SU-DHL-6 (cell line): ENCODE measurements around the gene ATP8B2.
"Not testable (repeated sequence)": the region's sequence is repeated elsewhere in the genome, so short reads cannot be mapped to it uniquely, and the experiment has no call there.

ENCODE experiments used
- H2AFZ ChIP-seq: fragments of 200-600 bp; sonication (generic); 2 replicates; pipeline ENCODE4 v1.6.1; 2014; ENCODE audit warnings: low read depth, mild to moderate bottlenecking, moderate library complexity, mixed read lengths, antibody characterized with exemption, low read length; ENCODE audit not compliant: severe bottlenecking
- H3F3A ChIP-seq: fragments of 200-600 bp; shearing (Covaris generic); 2 replicates; pipeline ENCODE4 v1.6.0; 2016; ENCODE audit warnings: antibody characterized with exemption, mild to moderate bottlenecking; ENCODE audit not compliant: insufficient read depth
- H3K27ac ChIP-seq: fragments of 200-600 bp; sonication (generic); 2 replicates; pipeline ENCODE4 v1.5.1; 2016; ENCODE audit warnings: low read depth, mild to moderate bottlenecking, low read length, moderate library complexity, mixed read lengths
- H3K27me3 ChIP-seq: fragments of 200-600 bp; sonication (generic), shearing (Covaris generic); 2 replicates; pipeline ENCODE4 v1.6.0; 2014; ENCODE audit warnings: mild to moderate bottlenecking, low read length
- H3K36me3 ChIP-seq: fragments of 200-600 bp; sonication (generic); 2 replicates; pipeline ENCODE4 v1.6.1; 2014; ENCODE audit warnings: mild to moderate bottlenecking, low read length, mixed read lengths
- H3K4me2 ChIP-seq: fragments of 300-600, 200-600 bp; shearing (Covaris generic), sonication (generic); 2 replicates; pipeline ENCODE4 v1.6.0; 2014; ENCODE audit warnings: low read length, low read depth, mild to moderate bottlenecking; ENCODE audit not compliant: poor library complexity, severe bottlenecking
- H3K4me3 ChIP-seq: fragments of 200-600 bp; sonication (generic); 2 replicates; pipeline ENCODE4 v1.5.1; 2014; ENCODE audit warnings: antibody characterized with exemption, low read length, mild to moderate bottlenecking, mixed read lengths; ENCODE audit not compliant: insufficient read depth, poor library complexity, severe bottlenecking
- H3K79me2 ChIP-seq: fragments of 200-600 bp; sonication (generic); 2 replicates; pipeline ENCODE4 v1.6.1; 2014; ENCODE audit warnings: mild to moderate bottlenecking, low read length, moderate library complexity; ENCODE audit not compliant: insufficient read depth
- H3K9ac ChIP-seq: fragments of 200-600 bp; sonication (generic); 2 replicates; pipeline ENCODE4 v1.7.0; 2014; ENCODE audit warnings: mild to moderate bottlenecking, low read length
- H3K9me2 ChIP-seq: fragments of 200-600 bp; sonication (generic); replicated peaks from 2 replicates; pipeline ENCODE4 v1.6.1; 2014; ENCODE audit warnings: low read length; ENCODE audit not compliant: insufficient read depth
- H3K9me3 ChIP-seq: fragments of 200-600 bp; sonication (generic); 2 replicates; pipeline ENCODE4 v1.6.1; 2014; ENCODE audit warnings: low read length, mixed read lengths; ENCODE audit not compliant: insufficient read depth
- H4K20me1 ChIP-seq: fragments of 200-600 bp; sonication (generic); 2 replicates; pipeline ENCODE4 v1.6.1; 2014; ENCODE audit warnings: low read depth, mild to moderate bottlenecking, antibody characterized with exemption, low read length, moderate library complexity, mixed read lengths
- EZH2phosphoT487 ChIP-seq: fragments of 200-600 bp; sonication (generic), shearing (Covaris generic); conservative IDR thresholded peaks from 2 replicates; pipeline ENCODE4 v1.6.1; 2018; ENCODE audit warnings: mild to moderate bottlenecking, antibody characterized with exemption, low read length, moderate library complexity, mixed read lengths
- TF ChIP-seq, protein P1 (sequence below): fragments of 200-600 bp; sonication (generic); IDR thresholded peaks from one replicate; pipeline ENCODE4 v1.5.1; 2017; ENCODE audit warnings: antibody characterized with exemption, mild to moderate bottlenecking, low read length, moderate library complexity; ENCODE audit not compliant: insufficient read depth, poor library complexity, severe bottlenecking

Gene ATP8B2

DNA sequence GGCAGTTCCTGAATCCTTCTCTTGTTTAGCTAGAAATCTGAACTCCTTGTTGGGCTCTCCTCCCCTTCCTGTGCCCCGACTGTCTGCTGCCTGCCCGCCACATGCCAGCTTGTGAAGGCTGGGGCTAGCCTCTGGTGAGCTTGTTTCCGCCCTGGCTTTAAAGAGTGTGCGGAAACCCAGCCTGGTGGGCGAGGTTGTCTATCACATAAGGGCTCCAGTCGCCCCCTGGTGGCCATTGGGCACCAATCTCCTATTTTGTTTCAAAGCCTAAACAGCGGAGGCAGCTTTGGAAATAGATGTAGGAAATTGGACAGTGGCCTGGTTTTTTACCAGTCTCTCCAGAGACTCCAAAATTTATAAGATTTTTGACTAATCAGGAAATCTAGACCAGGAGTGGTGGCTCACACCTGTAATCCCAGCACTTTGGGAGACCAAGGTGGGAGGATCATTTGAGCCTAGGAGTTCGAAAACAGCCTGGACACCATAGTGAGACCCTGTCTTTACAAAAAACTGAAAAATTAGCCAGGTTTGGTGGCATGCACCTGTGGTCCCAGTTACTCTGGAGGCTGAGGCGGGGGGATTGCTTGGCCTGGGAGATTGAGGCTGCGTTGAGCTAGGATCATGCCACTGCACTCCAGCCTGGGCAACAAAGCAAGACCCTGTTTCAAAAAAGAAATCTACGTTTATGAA lies 9.8 kb downstream of the ATP8B2 start:
- Histone ChIP-seq H3K9me2 (no peaks in the 10 kb centered on the region), H3K79me2 (no peaks in the 10 kb centered on the region), H3K9me3 (no peaks in the 10 kb centered on the region), H2AFZ (no peak overlapping the region), H3F3A (no peaks in the 10 kb centered on the region), H3K27me3 (no peaks in the 10 kb centered on the region), H3K4me3 (no peak overlapping the region), H4K20me1 (no peaks in the 10 kb centered on the region), H3K27ac (no peak overlapping the region), H3K36me3 (no peaks in the 10 kb centered on the region), H3K9ac (no peak overlapping the region), H3K4me2 (no peak overlapping the region)
- TF ChIP-seq, protein P1, sequence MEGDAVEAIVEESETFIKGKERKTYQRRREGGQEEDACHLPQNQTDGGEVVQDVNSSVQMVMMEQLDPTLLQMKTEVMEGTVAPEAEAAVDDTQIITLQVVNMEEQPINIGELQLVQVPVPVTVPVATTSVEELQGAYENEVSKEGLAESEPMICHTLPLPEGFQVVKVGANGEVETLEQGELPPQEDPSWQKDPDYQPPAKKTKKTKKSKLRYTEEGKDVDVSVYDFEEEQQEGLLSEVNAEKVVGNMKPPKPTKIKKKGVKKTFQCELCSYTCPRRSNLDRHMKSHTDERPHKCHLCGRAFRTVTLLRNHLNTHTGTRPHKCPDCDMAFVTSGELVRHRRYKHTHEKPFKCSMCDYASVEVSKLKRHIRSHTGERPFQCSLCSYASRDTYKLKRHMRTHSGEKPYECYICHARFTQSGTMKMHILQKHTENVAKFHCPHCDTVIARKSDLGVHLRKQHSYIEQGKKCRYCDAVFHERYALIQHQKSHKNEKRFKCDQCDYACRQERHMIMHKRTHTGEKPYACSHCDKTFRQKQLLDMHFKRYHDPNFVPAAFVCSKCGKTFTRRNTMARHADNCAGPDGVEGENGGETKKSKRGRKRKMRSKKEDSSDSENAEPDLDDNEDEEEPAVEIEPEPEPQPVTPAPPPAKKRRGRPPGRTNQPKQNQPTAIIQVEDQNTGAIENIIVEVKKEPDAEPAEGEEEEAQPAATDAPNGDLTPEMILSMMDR: peak; percentile 91
- TF ChIP-seq EZH2phosphoT487: no peak

DNA sequence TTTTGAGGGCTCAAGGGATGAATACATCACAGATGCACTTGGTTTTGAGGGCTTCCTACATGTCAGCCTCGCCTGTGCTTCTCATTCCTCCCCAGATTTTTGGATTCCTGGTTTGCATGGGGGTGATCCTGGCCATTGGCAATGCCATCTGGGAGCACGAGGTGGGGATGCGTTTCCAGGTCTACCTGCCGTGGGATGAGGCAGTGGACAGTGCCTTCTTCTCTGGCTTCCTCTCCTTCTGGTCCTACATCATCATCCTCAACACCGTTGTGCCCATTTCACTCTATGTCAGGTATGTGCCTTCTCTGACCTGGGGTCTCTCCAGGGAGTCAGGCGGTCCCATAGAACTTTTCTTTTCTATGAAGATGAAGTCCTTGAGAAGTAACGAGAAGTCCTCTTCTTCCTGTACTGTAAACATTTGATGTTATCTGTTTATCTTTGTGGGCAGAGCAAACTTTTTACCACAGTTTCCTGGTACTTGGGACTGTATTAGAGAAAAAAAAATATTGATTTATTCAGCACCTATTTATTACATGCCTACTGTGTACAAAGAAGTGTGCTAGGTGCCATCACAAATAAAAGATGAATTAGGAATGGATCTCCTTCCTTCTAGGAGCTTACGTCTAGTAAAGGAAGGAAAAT lies 12.0 kb downstream of the ATP8B2 start:
- H3K9ac ChIP-seq: no peak overlapping the region
- no peaks in the 10 kb centered on the region for H3K36me3 ChIP-seq
- no peaks in the 10 kb centered on the region for H3K9me2 ChIP-seq
- no peaks in the 10 kb centered on the region for H3K79me2 ChIP-seq
- H3K4me2 ChIP-seq: no peak overlapping the region
- no peaks in the 10 kb centered on the region for H3K27me3 ChIP-seq
- no peaks in the 10 kb centered on the region for H3K9me3 ChIP-seq
- H2AFZ ChIP-seq: no peak overlapping the region
- H3F3A ChIP-seq: no peaks in the 10 kb centered on the region
- TF ChIP-seq, protein P1: no peak
- no peak for TF ChIP-seq EZH2phosphoT487
- no peak overlapping the region for H3K4me3 ChIP-seq
- H3K27ac ChIP-seq: no peak overlapping the region
- no peaks in the 10 kb centered on the region for H4K20me1 ChIP-seq

DNA sequence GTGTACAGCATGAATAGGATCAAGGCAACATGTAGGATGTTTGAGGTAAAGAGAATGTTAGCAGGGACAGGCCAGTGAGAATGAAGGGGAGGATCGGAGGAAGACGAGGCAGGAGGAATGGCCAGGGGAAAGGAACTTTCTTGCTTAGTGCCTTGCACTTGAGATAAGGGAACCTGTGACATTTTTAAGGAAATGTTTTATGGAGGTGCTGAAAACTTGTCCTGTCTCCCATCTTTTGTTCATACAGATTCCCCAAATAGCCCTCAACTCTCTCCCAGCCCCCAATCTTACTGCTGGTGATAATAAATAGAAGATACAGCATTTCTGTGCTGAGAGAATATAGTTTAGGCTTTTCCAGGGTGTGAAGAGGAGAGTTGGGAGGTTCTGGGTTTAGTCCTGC lies 13.6 kb downstream of the ATP8B2 start:
- no peak overlapping the region for H3K9ac ChIP-seq
- H3F3A ChIP-seq: no peaks in the 10 kb centered on the region
- no peaks in the 10 kb centered on the region for H3K9me3 ChIP-seq
- H3K4me2 ChIP-seq: no peak overlapping the region
- H3K79me2 ChIP-seq: no peaks in the 10 kb centered on the region
- no peaks in the 10 kb centered on the region for H4K20me1 ChIP-seq
- H3K36me3 ChIP-seq: no peaks in the 10 kb centered on the region
- no peak overlapping the region for H3K27ac ChIP-seq
- no peaks in the 10 kb centered on the region for H3K27me3 ChIP-seq
- TF ChIP-seq EZH2phosphoT487: no peak
- TF ChIP-seq, protein P1: no peak
- H2AFZ ChIP-seq: no peak overlapping the region
- no peak overlapping the region for H3K4me3 ChIP-seq
- H3K9me2 ChIP-seq: no peaks in the 10 kb centered on the region

DNA sequence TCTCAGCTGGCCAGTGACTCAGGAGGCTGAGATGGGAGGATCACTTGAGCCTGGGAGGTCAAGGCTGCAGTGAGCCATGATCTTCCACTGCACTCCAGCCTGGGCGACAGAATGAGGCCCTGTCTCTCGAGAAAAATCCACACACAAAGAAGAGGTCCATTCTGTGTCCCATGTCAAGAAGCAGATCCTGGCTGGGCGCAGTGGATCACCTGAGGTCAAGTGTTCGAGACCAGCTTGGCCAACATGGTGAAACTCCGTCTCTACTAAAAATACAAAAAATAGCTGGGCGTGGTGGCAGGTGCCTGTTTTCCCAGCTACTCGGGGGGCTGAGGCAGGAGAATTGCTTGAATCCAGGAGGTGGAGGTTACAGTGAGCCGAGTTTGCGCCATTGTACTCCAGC lies 16.0 kb downstream of the ATP8B2 start:
- H3K9me3 ChIP-seq, H3K4me2 ChIP-seq, H3F3A ChIP-seq, H3K36me3 ChIP-seq, H3K79me2 ChIP-seq, H2AFZ ChIP-seq, H3K27me3 ChIP-seq, H3K27ac ChIP-seq, H3K9me2 ChIP-seq, H4K20me1 ChIP-seq, H3K9ac ChIP-seq, H3K4me3 ChIP-seq: not testable (repeated sequence)
